HG03558 (cell line): ENCODE measurements around the gene VCX3B.
"Not testable (repeated sequence)": the region's sequence is repeated elsewhere in the genome, so short reads cannot be mapped to it uniquely, and the experiment has no call there.

Experiments
- ATAC-seq: cut with Tn5 transposase; IDR thresholded peaks from one replicate; pipeline ENCODE4 v1.9.1; 2021; ENCODE audit warnings: moderate number of reproducible peaks; ENCODE audit not compliant: unreplicated experiment; ENCODE audit errors: extremely low read depth

The VCX3B gene

DNA sequence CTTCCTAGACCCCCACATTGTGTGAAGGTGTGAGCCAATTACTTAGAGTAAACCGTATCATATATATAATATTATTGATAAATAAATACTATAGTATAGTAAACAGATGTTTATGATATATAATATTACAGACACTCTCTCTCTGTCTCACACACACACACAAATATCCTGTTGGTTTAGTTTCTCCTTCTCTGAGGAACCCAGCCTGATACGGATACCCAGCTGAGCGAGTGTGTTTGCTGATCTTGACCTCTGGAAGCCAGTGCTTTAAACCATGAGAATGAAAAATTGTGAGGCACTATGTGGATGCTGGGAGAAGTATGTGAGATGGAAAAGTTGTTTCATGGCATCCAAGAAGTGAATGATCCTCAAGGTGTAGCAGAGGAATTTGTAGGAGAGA, at the start of gene VCX3B:
VCX3B (plus strand) TSS at position 301 of the 400 bp plus-strand sequence. CDS start 621 bp downstream, outside the sequence.
- not testable (repeated sequence) for ATAC-seq

DNA sequence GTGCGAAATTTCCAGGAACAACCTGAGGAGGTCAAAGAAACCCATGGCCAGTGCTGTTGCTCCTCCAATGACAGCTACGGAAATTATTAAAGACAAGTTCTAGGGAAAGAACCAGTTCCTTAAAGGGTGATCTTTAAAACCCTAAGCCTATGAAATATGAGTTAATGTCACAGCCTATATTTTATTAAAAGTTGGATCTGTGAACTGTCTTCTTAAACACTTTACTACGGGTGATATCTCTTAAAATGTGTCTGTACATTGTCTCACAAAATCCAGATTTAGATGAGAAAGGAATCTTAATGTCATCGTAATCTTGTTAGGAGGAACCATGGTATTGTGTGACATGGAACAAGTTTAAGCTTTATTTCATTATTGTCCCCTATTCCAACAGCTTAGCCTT, 46.3 kb upstream of the VCX3B start:
- no peak for ATAC-seq

DNA sequence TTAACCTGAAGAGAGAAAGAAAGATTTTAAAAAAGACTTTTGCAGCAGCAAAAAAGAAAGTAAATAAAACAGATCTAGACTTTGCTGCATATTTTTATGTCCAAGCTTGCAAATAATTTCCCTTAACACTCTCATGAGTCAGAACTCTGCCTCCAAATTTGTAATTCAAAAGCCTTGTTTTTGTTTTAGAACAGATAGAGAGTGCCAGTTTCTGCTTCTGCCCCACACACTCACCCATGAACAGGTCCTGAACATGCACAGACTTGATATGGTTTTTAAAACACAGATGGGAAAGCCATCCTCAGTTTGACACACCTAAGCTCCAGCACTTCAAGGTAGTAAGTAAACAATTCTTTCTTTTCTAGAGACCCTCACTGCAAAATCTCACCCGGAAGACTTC, 39.7 kb upstream of the VCX3B start:
- ATAC-seq = no peak

DNA sequence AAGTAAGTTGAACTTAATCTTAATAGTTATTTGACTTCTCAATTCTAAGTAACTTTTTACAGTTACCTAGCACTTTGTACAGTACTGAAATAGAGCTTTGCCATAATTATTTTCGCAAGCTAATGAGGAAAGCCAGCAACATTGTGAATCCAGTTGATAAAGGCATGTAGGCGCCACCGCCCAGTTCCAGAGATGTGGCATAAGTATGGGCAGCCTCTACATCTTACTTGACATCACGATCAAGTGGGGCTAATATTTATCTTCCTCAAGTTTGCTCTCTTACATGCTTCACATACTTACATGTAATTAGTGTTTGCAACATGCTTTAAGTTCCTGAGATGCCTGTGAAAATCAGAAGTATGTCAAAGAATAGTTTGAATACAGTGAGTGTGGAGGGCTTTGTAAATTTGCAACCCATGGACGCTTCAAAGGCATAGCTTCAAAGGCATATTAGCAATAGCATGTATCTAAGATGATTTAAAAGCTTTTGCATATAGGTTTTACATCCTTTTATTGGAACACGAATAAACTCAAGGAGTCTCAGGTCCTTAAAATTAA, 34.9 kb upstream of the VCX3B start:
- no peak for ATAC-seq

DNA sequence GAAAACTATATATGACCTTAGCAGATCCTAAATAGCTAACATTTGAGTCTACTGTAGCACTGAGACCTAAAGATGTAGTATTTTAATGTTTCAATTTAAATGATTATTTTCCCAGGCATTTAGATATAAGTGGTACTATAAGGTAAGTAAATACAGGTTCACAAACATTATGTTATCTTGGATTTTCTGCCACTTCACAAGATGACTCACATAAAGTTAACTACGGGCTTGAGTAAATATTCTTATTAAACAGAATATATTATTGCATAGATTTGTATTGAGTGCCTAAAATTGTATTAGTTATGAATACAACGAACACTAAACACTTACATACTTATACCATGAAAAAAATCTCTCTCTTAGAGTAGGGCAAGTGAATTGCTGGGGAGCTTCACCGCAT, 34.2 kb upstream of the VCX3B start:
- no peak for ATAC-seq

DNA sequence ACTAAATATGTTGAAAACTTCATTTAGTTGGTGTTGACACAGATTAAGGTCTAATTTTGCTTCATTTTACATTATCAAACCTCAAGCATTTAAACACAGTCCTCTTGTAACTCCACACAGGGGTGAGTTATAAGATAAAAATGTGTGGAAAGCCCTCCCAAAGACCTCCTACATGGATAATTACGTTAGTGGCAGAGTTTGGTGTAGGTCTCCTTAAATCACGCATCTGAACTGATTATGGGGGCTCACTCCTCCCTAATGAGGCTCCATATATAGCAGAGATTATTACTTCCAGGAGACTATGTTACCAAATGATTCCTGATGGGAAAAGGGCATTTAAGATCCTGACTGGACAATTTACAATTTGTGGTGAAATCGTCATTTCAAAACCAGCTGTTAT, 32.2 kb upstream of the VCX3B start:
- ATAC-seq = no peak

- no peak for ATAC-seq
These were observed 31.2 kb upstream of the VCX3B start for GRCh38 chrX:8433109-8434062.

- ATAC-seq = no peak
These were observed 17.3 kb upstream of the VCX3B start for GRCh38 chrX:8447368-8447767.

DNA sequence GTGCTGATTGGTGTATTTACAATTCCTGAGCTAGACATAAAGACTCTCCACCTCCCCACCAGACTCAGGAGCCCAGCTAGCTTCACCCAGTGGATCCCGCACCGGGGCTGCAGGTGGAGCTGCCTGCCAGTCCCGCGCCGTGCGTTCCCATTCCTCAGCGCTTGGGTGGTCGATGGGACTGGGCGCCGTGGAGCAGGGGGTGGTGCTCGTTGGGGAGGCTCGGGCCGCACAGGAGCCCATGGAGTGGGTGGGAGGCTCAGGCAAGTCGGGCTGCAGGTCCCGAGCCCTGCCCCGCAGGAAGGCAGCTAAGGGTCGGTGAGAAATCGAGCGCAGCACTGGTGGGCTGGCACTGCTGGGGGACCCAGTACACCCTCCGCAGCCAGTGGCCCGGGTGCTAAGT, 12.3 kb upstream of the VCX3B start:
- not testable (repeated sequence) for ATAC-seq

- ATAC-seq = no peak
These were observed 11.0 kb upstream of the VCX3B start for GRCh38 chrX:8453611-8454010.

GRCh38 chrX:8455557-8455956, 9.1 kb upstream of the VCX3B start:
- ATAC-seq = no peak

- ATAC-seq = no peak
These were observed 2.1 kb upstream of the VCX3B start for GRCh38 chrX:8462488-8462887.

GRCh38 chrX:8484360-8484949, 19.8 kb downstream of the VCX3B start:
- ATAC-seq = no peak

DNA sequence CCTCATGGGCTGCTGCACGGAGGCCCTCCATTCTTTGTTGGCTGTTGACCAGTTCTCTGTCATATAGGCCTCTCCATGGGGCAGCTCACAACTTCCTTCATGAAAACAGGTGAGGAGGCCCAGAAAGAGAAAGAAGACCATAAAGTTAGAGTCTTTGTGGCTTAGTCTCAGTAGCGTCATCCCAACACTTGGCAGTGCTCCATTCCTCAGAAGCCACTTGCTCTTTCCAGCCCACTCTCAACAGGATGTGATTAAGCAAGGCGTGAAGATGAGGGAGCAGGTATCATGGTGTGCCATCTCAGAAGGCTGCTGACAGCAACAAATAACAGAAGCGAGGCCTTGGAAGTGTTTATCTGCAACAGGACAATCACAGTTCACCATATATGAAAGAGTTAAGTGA, 30.4 kb downstream of the VCX3B start:
- not testable (repeated sequence) for ATAC-seq

DNA sequence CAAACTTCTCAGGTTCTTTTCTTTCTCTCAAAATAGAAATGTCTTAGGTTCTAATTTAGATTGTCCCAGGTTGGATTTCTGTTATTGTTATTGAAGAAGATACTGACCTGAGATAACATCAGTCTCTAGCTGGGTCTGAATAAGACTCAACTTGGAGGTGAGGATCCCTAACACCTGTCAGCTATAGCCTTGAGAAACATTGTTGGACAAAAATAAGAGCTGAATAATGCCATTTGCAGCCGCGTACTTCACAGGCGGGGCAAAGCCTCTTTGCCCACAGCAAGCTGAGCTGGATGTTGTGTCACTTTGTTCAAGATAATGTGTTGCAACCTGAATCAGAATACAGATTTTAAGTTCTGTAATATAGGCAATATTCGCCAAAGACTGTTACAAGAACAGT, 35.6 kb downstream of the VCX3B start:
- no peak for ATAC-seq

GRCh38 chrX:8502101-8502500, 37.5 kb downstream of the VCX3B start:
- ATAC-seq = not testable (repeated sequence)

- ATAC-seq = no peak
These were observed 39.8 kb downstream of the VCX3B start for GRCh38 chrX:8504451-8504850.
